Measurements from ENCODE around the gene GKAP1.
"Not testable (repeated sequence)": the region's sequence is repeated elsewhere in the genome, so short reads cannot be mapped to it uniquely, and the experiment has no call there.

The GKAP1 gene

GRCh38 chr9:83817356-83818278 lies at the start of gene GKAP1:
GKAP1 (minus strand) TSS chr9:83817769; CDS start chr9:83806517, 11,252 bp downstream.
- DNase-seq (ENCODE audit: low spot score): peak; percentile 90

- not testable (repeated sequence) for DNase-seq (ENCODE audit: low spot score)
Observed at GRCh38 chr9:83849895-83850294, 32.3 kb upstream of the GKAP1 start.

GRCh38 chr9:83837070-83837643 lies 19.6 kb upstream of the GKAP1 start:
- not testable (repeated sequence) for DNase-seq (ENCODE audit: low spot score)

GRCh38 chr9:83830426-83831071 lies 13.0 kb upstream of the GKAP1 start:
- peak; percentile 7 for DNase-seq (ENCODE audit: low spot score)

- DNase-seq (ENCODE audit: low spot score): not testable (repeated sequence)
Observed at GRCh38 chr9:83824986-83825623, 7.5 kb upstream of the GKAP1 start.

- not testable (repeated sequence) for DNase-seq (ENCODE audit: low spot score)
Observed at GRCh38 chr9:83817011-83817355, 586 bp downstream of the GKAP1 start.

GRCh38 chr9:83815120-83815519 lies 2.4 kb downstream of the GKAP1 start:
- not testable (repeated sequence) for DNase-seq (ENCODE audit: low spot score)

GRCh38 chr9:83809213-83809612 lies 8.4 kb downstream of the GKAP1 start:
- not testable (repeated sequence) for DNase-seq (ENCODE audit: low spot score)

GRCh38 chr9:83804454-83804853 lies 13.1 kb downstream of the GKAP1 start:
- not testable (repeated sequence) for DNase-seq (ENCODE audit: low spot score)

GRCh38 chr9:83803941-83804340 lies 13.6 kb downstream of the GKAP1 start:
- not testable (repeated sequence) for DNase-seq (ENCODE audit: low spot score)

GRCh38 chr9:83800236-83801033 lies 17.1 kb downstream of the GKAP1 start:
- no peak for DNase-seq (ENCODE audit: low spot score)

GRCh38 chr9:83794051-83794450 lies 23.5 kb downstream of the GKAP1 start:
- no peak for DNase-seq (ENCODE audit: low spot score)

- DNase-seq (ENCODE audit: low spot score): no peak
Observed at GRCh38 chr9:83792746-83793145, 24.8 kb downstream of the GKAP1 start.

- no peak for DNase-seq (ENCODE audit: low spot score)
Observed at GRCh38 chr9:83778164-83778563, 39.4 kb downstream of the GKAP1 start.

GRCh38 chr9:83775932-83776331 lies 41.6 kb downstream of the GKAP1 start:
- DNase-seq (ENCODE audit: low spot score): no peak

GRCh38 chr9:83772860-83773259 lies 44.7 kb downstream of the GKAP1 start:
- DNase-seq (ENCODE audit: low spot score): no peak

- DNase-seq (ENCODE audit: low spot score): no peak
Observed at GRCh38 chr9:83765376-83765775, 52.2 kb downstream of the GKAP1 start.

- no peak for DNase-seq (ENCODE audit: low spot score)
Observed at GRCh38 chr9:83754383-83754977, 63.1 kb downstream of the GKAP1 start.

GRCh38 chr9:83749706-83750105 lies 67.9 kb downstream of the GKAP1 start:
- DNase-seq (ENCODE audit: low spot score): no peak

- no peak for DNase-seq (ENCODE audit: low spot score)
Observed at GRCh38 chr9:83744206-83744605, 73.4 kb downstream of the GKAP1 start.

- DNase-seq (ENCODE audit: low spot score): no peak
Observed at GRCh38 chr9:83733739-83734138, 83.8 kb downstream of the GKAP1 start.

Measured in D341Med (cell line).